Esophagus muscularis mucosa (tissue), 3 donors: ENCODE data around the gene DMWD.

ENCODE experiments used
- CTCF ChIP-seq, 3 experiments: fragments of 200-600 bp in 2 of 3; fragments of 450-650 bp in 1 of 3; sonication (generic) in 2 of 3; IDR thresholded peaks; one replicate each; pipeline ENCODE4 v1.5.1; 2017 to 2019; ENCODE audit warnings: antibody characterized with exemption in 3 of 3, mild to moderate bottlenecking in 2 of 3, moderate library complexity in 1 of 3
- EP300 ChIP-seq: sonication (generic); formaldehyde crosslinking; IDR thresholded peaks from one replicate; pipeline ENCODE4 v1.6.1; 2017; ENCODE audit warnings: antibody characterized with exemption

DNA sequence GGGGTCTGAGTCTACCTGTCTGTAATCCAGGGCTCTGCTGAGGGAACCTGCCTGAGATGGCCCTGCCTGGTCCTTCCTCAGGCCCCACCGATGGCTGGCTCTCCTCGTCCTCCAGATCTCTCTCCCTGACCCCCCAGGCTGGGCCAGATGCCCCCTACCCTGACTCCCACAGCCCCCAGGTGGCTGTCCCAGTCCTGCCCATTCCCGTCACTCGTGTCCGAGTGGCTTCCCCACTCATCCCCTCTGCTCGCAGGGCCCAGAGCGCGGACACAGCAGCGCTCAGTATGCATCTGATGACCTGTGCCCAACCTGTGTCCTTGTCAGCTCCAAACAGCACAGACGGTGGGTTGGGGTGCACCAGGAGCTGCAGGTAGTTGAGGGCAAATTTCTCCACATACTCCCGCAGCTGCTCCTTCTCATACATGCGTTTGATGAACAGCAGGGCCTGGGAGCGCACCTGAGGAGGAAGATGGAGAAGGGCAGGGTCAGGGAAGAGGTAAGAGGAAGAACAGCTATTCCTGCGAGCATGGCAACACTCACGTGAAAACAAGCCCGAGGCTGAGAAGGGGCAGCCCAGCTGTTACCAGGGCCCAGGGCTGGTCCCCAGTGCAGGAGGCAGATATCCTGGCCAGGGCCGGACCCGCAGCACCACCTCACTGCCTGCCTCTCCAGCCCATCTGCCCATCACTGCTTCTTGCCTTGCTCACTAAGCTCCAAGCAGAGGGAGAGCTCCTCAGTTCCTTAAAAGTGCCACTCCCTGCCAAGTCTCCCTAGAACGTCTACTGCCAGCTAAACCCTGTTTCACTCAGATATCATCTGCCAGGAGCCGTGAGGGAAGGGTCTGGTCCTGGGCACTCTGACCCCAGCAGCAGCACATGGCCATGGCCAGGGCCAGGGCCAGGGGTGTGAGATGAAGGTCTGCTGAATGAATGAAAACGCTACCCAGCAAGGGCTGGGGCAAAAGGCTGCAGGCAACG, 33.6 kb upstream of the DMWD start:
- TF ChIP-seq CTCF (IDR thresholded peaks at IDR 0.05) (no peak), EP300 (no peak)
